HG03460 (cell line): ENCODE data around the gene TRPT1.

ENCODE experiments used
- ATAC-seq: cut with Tn5 transposase; IDR thresholded peaks from one replicate; pipeline ENCODE4 v1.9.1; 2021; ENCODE audit not compliant: unreplicated experiment

The TRPT1 gene

GRCh38 chr11:64210301-64211020 is 15.5 kb downstream of the TRPT1 start:
- ATAC-seq = no peak

GRCh38 chr11:64209563-64209843 is 16.5 kb downstream of the TRPT1 start:
- ATAC-seq = no peak

- no peak for ATAC-seq
Measured at GRCh38 chr11:64208796-64209562, 17.0 kb downstream of the TRPT1 start.

DNA sequence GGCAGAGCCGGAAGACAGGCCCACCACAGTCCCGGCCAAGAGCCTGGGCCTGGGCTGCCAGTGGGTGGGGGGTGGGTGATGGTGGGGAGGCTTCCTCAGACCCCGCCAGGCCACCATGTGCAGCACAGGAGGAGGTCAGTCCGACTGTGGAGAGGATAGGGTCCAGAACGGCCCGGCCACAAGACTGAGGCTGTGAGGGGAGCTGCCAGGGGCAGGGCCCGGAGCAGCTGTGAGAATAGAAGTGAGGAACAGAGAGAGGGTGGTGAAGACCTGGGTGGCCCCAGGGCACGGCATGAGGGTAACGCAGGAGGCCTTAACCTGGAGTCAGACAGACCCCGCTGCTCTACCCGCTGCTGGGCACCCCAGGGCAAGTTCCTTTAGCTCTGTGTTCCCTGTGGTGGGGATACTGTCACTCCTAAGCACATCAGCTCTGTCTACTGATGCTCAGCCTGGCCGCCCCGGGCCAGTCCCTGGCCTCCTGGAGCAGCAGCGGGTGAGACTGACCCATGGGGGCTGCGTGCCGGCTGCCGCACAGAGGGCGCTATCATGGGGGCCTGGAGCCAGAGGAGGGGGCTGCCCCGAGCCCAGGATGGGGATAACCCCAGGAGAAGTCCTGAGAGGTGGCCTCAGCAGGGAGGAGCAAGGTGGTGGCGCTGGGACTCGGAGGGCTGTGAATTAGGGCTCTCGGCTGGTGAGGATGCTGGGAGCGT is 17.7 kb downstream of the TRPT1 start:
- ATAC-seq = no peak

DNA sequence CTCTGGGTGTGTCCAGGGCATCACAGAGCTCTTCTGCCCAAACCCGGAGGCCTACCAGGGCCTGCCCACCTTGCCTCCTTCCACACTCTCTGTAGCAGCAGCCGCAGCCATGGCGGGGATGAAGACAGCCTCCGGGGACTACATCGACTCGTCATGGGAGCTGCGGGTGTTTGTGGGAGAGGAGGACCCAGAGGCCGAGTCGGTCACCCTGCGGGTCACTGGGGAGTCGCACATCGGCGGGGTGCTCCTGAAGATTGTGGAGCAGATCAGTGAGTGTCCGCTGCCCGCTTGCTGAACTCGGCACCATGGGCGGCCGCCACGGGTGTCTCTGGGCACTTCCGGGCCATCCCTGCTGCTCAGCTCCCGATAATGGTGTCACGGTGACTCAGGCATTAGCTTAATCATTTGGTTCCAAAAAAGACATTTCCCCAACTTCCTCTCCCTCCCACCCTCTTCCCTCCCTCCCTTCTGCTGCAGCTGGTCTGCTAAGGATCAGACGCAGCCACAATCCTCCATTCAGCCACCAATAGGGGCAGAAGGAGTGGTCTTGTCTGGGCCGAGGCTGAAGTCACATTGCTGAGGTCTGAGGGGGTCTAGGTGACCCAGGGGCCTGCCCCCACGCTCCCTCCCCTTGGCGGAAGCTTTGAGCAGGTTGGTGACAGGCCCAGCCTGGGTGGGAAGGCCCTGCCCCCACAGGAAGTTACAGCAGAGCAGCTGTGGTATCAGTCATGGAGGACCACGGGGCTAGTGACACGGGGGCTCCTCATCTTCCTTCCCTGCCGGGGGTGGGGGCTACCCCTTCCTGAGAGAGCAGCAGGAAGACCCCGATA is 18.5 kb downstream of the TRPT1 start:
- peak; percentile 58 for ATAC-seq

DNA sequence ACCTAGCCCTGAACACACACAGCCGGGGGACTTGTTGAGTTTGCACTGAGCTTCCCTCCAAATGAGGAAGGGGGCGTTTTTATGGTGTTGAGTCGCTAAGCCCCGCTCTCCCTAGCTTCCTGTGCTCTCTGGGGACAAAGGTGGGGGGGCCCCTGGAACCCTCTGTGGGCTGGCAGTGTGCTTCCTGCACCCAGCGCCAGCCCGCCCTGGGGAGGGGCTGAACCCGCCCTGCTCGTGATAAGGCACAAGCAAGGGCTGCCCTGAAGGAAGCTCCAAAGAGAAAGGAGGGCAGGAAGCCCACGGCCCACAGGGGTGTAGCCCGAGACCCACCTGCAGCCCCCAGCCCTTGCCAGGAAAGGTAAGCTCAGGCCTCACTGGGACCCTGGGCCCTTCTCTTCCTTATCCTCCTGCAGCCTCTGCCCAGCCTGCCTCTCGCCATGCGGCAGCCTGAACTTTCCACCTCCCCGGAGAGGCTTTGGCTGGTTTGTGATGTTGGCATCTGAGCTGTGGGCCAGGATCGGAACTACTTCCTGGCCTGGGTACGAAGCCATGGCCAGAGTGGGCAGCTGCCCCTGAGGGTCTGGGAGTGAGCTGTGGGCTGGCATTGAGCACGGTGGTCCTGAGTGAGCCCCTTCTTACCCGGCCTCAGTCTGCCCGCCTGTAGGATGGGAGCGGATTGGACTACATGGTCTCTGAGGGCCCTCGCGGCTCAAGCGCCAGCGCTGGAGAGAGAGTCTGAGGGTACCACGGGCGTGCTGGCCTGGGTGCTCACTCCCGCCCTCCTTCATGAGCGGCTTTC is 19.3 kb downstream of the TRPT1 start, which contains the start of gene FERMT3:
Gene FERMT3 (plus strand): TSS at position 265 of the 799 bp plus-strand sequence. CDS start 644 bp downstream, outside the sequence.
- ATAC-seq = peak; percentile 47

DNA sequence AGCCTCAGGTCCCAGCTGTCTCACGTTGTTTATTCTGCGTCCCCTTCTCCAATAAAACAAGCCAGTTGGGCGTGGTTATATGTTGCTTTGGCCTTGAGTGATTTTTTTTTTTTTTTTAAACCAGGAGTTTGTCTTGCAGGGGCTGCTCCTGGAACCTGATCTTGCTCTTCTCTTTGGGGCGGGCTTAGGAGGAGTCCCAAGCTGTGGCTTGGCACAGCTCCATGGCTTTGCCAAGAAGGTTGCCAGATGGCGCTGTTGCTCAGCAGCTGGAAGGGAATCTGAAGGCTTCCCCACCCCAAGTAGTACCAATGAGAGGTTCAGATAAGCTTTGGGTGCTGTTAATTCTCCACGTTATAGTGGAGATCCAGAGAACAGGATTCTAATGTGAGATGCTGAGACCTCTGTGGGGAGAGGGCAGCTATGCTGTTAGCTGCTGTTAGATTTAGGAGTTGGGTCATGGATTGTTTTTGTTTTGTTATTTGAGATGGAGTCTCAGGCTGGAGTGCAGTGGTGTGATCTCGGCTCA is 21.5 kb downstream of the TRPT1 start:
- no peak for ATAC-seq

DNA sequence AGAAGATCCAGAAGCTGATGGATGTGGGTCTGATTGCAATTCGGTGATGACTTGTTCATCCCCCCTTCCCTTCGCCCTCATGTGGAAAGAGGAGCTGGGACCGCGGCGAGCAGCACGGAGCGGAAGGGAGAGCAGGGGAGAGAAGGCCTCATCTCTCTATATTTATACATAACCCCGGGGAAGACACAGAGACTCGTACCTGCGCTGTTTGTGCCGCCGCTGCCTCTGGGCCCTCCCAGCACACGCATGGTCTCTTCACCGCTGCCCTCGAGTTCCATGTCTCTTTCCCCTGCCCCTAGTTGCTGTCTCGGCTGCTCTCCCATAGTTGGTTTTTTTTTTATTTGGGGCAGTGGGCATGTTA is 21.9 kb downstream of the TRPT1 start:
- no peak for ATAC-seq

DNA sequence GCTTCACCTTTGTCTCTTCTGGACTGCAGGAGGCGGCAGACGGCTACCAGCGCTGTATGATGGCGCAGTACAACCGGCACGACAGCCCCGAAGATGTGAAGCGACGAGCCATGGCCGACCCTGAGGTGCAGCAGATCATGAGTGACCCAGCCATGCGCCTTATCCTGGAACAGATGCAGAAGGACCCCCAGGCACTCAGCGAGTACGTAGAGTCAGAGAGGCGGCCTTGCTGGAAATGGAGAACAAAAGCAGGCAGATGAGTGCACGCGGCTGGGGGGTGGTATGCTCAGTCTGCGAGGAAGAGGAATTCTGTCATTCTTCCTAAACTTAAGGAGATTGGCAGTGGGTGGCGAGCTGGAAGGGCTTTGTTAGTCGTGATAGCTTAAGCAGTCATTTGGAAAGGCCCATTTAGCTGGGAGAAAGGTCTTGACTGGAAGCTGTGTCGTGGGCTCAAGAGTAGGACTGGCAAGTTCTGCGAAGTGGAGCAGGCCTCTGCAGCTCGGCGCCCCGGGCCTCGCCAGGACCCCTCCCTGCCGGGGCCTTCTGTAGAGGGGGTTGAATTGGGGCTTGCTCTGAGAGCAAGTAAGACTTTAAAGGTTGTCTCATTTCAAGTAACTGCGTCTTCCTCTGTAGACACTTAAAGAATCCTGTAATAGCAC is 22.4 kb downstream of the TRPT1 start:
- no peak for ATAC-seq

GRCh38 chr11:64202992-64203391 is 23.0 kb downstream of the TRPT1 start:
- no peak for ATAC-seq

DNA sequence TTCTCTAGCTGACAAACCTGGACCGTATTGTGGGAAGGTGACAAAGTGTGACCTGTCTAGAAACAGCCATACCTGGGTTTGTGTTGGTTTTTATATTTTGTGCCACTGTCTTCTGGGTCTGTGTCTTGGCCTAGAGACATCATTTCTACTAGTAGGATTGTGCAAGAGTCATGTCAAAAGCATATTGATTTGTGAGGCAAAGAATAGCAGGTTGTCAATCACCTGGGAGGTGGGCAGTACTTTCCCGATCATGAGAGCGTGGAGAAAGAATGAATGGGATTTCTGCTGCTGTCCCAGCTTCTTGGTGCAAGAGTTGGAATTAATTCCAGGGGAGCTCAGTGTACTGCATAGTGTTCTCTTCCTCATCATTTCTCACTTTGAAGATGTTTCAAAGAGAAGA is 24.4 kb downstream of the TRPT1 start:
- ATAC-seq = no peak

- ATAC-seq = no peak
Measured at GRCh38 chr11:64198511-64198910, 27.5 kb downstream of the TRPT1 start.

- no peak for ATAC-seq
Measured at GRCh38 chr11:64196626-64197025, 29.4 kb downstream of the TRPT1 start.

DNA sequence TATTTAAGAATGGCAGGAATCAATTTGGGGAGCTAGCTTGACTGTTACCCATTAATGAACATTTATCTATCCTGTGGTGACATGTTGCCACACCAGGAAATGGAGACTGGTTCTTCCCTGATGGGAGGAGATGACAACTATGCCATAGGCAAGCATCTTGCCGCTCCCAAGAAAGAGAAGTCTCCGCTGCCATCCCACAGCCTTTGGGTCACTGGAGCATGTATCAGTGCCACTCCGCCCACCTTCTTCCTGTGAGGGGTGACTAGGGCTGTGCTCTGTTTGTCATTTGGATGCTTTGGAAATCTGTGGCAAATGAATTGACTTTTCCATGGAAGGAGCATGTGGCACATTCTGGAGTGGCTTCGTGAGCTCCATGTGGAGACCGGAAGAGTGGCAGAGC is 33.6 kb downstream of the TRPT1 start:
- no peak for ATAC-seq

DNA sequence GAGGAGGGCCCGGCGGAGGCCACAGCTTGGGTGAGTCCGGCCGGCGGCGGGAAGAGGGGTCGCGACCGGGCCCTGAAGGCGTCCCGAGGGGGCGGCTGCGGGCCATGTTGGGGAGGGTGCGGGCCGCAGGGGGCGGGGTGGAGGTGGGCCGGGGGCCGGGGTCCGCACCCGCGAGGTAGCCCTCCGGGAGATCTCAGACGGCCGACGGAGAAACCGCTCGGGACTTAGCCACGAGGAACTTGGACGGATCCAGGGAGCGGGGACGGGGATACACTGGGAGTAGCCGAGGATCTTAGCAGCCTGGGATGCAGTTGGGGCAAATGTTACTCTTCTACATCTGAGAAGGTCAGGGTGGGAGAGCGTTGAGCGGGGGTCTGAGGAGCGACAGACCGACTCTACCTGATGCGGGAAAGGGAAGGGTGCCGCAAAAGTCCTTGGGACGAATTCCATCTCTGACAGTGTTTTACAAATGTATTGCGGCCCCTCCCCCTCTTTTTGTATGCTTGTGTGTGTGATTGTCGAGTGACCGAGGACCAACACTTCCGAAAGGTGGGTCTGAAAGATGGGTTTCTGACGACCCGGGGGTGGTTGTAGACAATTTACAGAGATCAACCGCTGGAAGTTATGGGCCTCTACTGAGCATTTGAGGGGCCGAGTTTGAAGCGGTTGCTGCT is 39.4 kb downstream of the TRPT1 start:
- ATAC-seq = peak; percentile 0

DNA sequence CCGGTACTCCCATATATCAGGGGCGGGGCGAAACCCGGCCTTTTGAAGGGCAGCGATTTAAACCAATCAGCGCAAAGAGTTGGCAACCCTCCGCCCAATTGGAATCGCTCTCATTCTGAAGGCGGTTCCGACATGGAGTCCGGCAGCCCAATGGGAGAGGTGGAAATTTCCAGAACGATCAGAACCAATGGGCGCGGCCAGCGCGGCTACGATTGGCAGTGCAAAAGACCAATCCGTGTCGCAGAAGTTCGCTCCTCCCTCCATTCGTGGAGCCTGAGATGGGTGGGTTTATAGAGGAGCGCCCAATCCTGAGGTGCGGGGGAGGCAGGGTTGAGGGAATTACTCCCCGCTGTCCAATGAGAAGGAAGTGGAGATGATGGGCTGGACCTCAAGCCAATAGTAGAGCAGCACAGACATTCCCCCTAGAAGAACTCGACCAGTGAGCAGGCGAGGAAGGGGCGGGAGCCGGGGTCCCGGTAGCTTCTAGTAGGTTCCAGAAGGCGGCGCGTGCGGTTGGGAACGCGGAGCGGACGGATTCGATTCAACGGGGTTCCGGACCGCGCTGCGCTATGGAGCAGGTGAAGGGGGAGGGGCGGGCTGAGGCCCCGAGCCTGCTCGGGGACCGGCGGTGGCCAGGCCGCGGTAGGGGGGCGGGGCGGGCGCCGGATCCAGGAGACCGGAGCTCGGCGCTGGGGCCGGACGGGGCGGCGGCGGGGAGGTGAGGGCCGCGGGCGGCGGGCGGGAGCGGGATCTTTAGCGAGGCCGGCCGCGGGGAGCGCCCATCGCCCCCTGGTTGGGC is 40.1 kb downstream of the TRPT1 start, which contains the start of gene STIP1:
Gene STIP1 (plus strand): TSS at position 479 of the 799 bp plus-strand sequence. CDS start 91 bp downstream, at position 570.
- ATAC-seq = peak; percentile 79

GRCh38 chr11:64185175-64185692 is 40.8 kb downstream of the TRPT1 start:
- ATAC-seq = peak; percentile 22

- ATAC-seq = no peak
Measured at GRCh38 chr11:64183890-64184289, 42.1 kb downstream of the TRPT1 start.
